Neural cell (in vitro differentiated cells): ENCODE measurements around the gene SIL1. TPM values are rescaled to one million over a fixed set of nuclear protein-coding genes. Genes with fewer than 3 reads are reported as not detected.

ENCODE experiments used
- H2AFZ ChIP-seq: fragments of 200-600, 300-800 bp; sonication (generic), shearing (Covaris generic); 2 replicates; pipeline ENCODE4 v1.6.0; 2014; ENCODE audit warnings: low read depth, mild to moderate bottlenecking, antibody characterized with exemption, low read length, moderate library complexity
- H3F3A ChIP-seq: fragments of 200-600 bp; shearing (Covaris generic); 2 replicates; pipeline ENCODE4 v1.6.1; 2016; ENCODE audit warnings: mild to moderate bottlenecking, moderate library complexity, mixed read lengths, antibody characterized with exemption, low read length; ENCODE audit not compliant: insufficient read depth, poor library complexity, severe bottlenecking
- H3K27ac ChIP-seq: fragments of 200-600, 300-800 bp; sonication (generic), shearing (Covaris generic); 2 replicates; pipeline ENCODE4 v1.5.1; 2014; ENCODE audit warnings: mild to moderate bottlenecking, low read length, moderate library complexity
- H3K27me3 ChIP-seq: fragments of 300-800, 200-600 bp; sonication (generic), shearing (Covaris generic); 2 replicates; pipeline ENCODE4 v1.6.0; 2014; ENCODE audit warnings: mild to moderate bottlenecking, low read depth, low read length, moderate library complexity; ENCODE audit not compliant: insufficient read depth
- H3K36me3 ChIP-seq: fragments of 300-800, 200-600 bp; sonication (generic), shearing (Covaris generic); 2 replicates; pipeline ENCODE4 v1.5.1; 2014; ENCODE audit warnings: mild to moderate bottlenecking, antibody characterized with exemption, low read length, moderate library complexity; ENCODE audit not compliant: insufficient read depth
- H3K4me2 ChIP-seq: fragments of 300-800, 200-600 bp; sonication (generic), shearing (Covaris generic); 2 replicates; pipeline ENCODE4 v1.6.0; 2014; ENCODE audit warnings: mild to moderate bottlenecking, low read length
- H3K4me3 ChIP-seq: fragments of 300-800, 200-600 bp; sonication (generic), shearing (Covaris generic); 2 replicates; pipeline ENCODE4 v1.5.1; 2014; ENCODE audit warnings: mild to moderate bottlenecking, low read length, moderate library complexity
- H3K79me2 ChIP-seq: fragments of 200-600 bp; shearing (Covaris generic); replicated peaks from 2 replicates; pipeline ENCODE4 v1.6.0; 2014; ENCODE audit warnings: mild to moderate bottlenecking, low read length, moderate library complexity; ENCODE audit not compliant: insufficient read depth
- H3K9ac ChIP-seq: fragments of 300-800, 200-600 bp; sonication (generic), shearing (Covaris generic); 2 replicates; pipeline ENCODE4 v1.6.1; 2016; ENCODE audit warnings: mild to moderate bottlenecking, low read length, mixed read lengths
- H3K9me2 ChIP-seq: fragments of 200-600 bp; shearing (Covaris generic); 2 replicates; pipeline ENCODE4 v1.6.1; 2016; ENCODE audit warnings: mild to moderate bottlenecking, low read length, mixed read lengths; ENCODE audit not compliant: insufficient read depth
- H3K9me3 ChIP-seq: fragments of 200-600, 300-800 bp; sonication (generic), shearing (Covaris generic); 2 replicates; pipeline ENCODE4 v1.6.1; 2016; ENCODE audit warnings: mild to moderate bottlenecking, mixed run types, low read length, moderate library complexity, mixed read lengths
- H4K20me1 ChIP-seq: fragments of 200-600 bp; shearing (Covaris generic); 2 replicates; pipeline ENCODE4 v1.6.1; 2016; ENCODE audit warnings: mild to moderate bottlenecking, mixed run types; ENCODE audit not compliant: insufficient read depth
- EP300 ChIP-seq: fragments of 450-650 bp; conservative IDR thresholded peaks from 2 replicates; pipeline ENCODE4 v1.6.1; 2014; ENCODE audit warnings: antibody characterized with exemption, mild to moderate bottlenecking, moderate library complexity; ENCODE audit not compliant: poor library complexity, severe bottlenecking
- EZH2 ChIP-seq: fragments of 200-600, 300-800 bp; shearing (Covaris generic), sonication (generic); IDR thresholded peaks from 2 replicates; pipeline ENCODE4 v1.6.1; 2014; ENCODE audit warnings: antibody characterized with exemption, low read length, borderline replicate concordance, mild to moderate bottlenecking; ENCODE audit not compliant: insufficient read depth, poor library complexity, severe bottlenecking
- MXI1 ChIP-seq: fragments of 450-650 bp; conservative IDR thresholded peaks from 2 replicates; pipeline ENCODE4 v1.6.1; 2014; ENCODE audit warnings: antibody characterized with exemption, mild to moderate bottlenecking; ENCODE audit not compliant: poor library complexity, severe bottlenecking
- POLR2AphosphoS5 ChIP-seq: IDR thresholded peaks from 2 replicates; pipeline ENCODE4 v1.6.1; 2012
- SMC3 ChIP-seq: fragments of 450-650 bp; conservative IDR thresholded peaks from 2 replicates; pipeline ENCODE4 v1.6.1; 2014; ENCODE audit warnings: antibody characterized with exemption, mild to moderate bottlenecking, moderate library complexity; ENCODE audit not compliant: poor library complexity
- polyA plus RNA-seq: library from polyadenylated mRNA; depleted of rRNA; stranded (reverse); fragments of >200 nt; gene quantifications from 2 replicates; pipeline ENCODE4 v1.2.3, GENCODE V29; 2014
- TF ChIP-seq, protein P1 (sequence below): IDR thresholded peaks from 2 replicates; pipeline ENCODE4 v1.6.1; 2012; ENCODE audit warnings: borderline replicate concordance
- TF ChIP-seq, protein P2 (sequence below): fragments of 450-650 bp; IDR thresholded peaks from 2 replicates; pipeline ENCODE4 v1.5.1; 2014; ENCODE audit warnings: antibody characterized with exemption, mild to moderate bottlenecking, moderate library complexity; ENCODE audit not compliant: poor library complexity, severe bottlenecking

Gene SIL1
- polyA plus RNA-seq, 1 donor from 2014 or later = 4.7 TPM

- Histone ChIP-seq H3K9me2 (no peaks in the 10 kb centered on the region), H3K79me2 (no peaks in the 10 kb centered on the region), H3K4me2 (peak overlapping the region; percentile 38), H3K27me3 (no peaks in the 10 kb centered on the region), H3K9me3 (no peaks in the 10 kb centered on the region), H4K20me1 (no peaks in the 10 kb centered on the region), H3F3A (peaks cover 4% of the 10 kb centered on the region), H3K9ac (no peak overlapping the region), H2AFZ (no peak overlapping the region), H3K27ac (peak overlapping the region; percentile 69), H3K36me3 (no peaks in the 10 kb centered on the region), H3K4me3 (peak overlapping the region; percentile 9)
- TF ChIP-seq POLR2AphosphoS5 = peak; percentile 72
- peak; percentile 32 for TF ChIP-seq EP300
- TF ChIP-seq, protein P1, sequence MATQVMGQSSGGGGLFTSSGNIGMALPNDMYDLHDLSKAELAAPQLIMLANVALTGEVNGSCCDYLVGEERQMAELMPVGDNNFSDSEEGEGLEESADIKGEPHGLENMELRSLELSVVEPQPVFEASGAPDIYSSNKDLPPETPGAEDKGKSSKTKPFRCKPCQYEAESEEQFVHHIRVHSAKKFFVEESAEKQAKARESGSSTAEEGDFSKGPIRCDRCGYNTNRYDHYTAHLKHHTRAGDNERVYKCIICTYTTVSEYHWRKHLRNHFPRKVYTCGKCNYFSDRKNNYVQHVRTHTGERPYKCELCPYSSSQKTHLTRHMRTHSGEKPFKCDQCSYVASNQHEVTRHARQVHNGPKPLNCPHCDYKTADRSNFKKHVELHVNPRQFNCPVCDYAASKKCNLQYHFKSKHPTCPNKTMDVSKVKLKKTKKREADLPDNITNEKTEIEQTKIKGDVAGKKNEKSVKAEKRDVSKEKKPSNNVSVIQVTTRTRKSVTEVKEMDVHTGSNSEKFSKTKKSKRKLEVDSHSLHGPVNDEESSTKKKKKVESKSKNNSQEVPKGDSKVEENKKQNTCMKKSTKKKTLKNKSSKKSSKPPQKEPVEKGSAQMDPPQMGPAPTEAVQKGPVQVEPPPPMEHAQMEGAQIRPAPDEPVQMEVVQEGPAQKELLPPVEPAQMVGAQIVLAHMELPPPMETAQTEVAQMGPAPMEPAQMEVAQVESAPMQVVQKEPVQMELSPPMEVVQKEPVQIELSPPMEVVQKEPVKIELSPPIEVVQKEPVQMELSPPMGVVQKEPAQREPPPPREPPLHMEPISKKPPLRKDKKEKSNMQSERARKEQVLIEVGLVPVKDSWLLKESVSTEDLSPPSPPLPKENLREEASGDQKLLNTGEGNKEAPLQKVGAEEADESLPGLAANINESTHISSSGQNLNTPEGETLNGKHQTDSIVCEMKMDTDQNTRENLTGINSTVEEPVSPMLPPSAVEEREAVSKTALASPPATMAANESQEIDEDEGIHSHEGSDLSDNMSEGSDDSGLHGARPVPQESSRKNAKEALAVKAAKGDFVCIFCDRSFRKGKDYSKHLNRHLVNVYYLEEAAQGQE = no peak
Measured at GRCh38 chr5:139027150-139027549, 171.0 kb downstream of the SIL1 start.

- Histone ChIP-seq H3K36me3 (no peaks in the 10 kb centered on the region), H2AFZ (no peak overlapping the region), H3F3A (peaks cover 4% of the 10 kb centered on the region), H3K79me2 (no peaks in the 10 kb centered on the region), H3K4me3 (no peak overlapping the region), H3K9me3 (no peaks in the 10 kb centered on the region), H3K9ac (no peak overlapping the region), H4K20me1 (no peaks in the 10 kb centered on the region), H3K27me3 (no peaks in the 10 kb centered on the region), H3K9me2 (no peaks in the 10 kb centered on the region), H3K4me2 (no peak overlapping the region), H3K27ac (no peak overlapping the region)
- TF ChIP-seq, protein P2, sequence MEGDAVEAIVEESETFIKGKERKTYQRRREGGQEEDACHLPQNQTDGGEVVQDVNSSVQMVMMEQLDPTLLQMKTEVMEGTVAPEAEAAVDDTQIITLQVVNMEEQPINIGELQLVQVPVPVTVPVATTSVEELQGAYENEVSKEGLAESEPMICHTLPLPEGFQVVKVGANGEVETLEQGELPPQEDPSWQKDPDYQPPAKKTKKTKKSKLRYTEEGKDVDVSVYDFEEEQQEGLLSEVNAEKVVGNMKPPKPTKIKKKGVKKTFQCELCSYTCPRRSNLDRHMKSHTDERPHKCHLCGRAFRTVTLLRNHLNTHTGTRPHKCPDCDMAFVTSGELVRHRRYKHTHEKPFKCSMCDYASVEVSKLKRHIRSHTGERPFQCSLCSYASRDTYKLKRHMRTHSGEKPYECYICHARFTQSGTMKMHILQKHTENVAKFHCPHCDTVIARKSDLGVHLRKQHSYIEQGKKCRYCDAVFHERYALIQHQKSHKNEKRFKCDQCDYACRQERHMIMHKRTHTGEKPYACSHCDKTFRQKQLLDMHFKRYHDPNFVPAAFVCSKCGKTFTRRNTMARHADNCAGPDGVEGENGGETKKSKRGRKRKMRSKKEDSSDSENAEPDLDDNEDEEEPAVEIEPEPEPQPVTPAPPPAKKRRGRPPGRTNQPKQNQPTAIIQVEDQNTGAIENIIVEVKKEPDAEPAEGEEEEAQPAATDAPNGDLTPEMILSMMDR = no peak
- TF ChIP-seq, protein P1 = no peak
Measured at GRCh38 chr5:139025651-139026050, 172.5 kb downstream of the SIL1 start.

DNA sequence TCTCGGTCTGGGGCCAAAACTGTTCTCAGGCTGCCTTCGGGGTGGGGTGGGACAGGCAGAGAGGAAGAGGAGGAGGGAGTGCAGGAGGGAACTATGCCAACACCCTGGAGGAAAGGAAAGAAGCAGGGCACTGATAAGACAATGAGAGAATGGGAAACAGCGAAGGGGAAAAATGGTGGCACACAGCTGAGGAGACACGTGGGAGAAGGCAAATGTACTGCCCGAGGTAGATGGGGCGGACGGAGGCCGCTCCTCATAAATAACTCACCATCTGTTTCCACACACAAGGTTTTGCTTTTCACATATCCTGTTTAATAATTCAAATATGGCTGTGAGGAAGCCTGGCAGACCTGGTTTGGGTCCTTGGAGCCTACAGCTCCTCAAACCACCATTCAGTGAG is 174.9 kb downstream of the SIL1 start:
- H3K9ac ChIP-seq = no peak overlapping the region
- no peak overlapping the region for H3K4me2 ChIP-seq
- H2AFZ ChIP-seq = no peak overlapping the region
- no peaks in the 10 kb centered on the region for H4K20me1 ChIP-seq
- H3K79me2 ChIP-seq = no peaks in the 10 kb centered on the region
- H3K27ac ChIP-seq = no peak overlapping the region
- H3K27me3 ChIP-seq = no peaks in the 10 kb centered on the region
- H3K4me3 ChIP-seq = no peak overlapping the region
- no peaks in the 10 kb centered on the region for H3K9me3 ChIP-seq
- H3K36me3 ChIP-seq = no peaks in the 10 kb centered on the region
- peaks cover 4% of the 10 kb centered on the region for H3F3A ChIP-seq
- no peaks in the 10 kb centered on the region for H3K9me2 ChIP-seq
- TF ChIP-seq EZH2 (no peak), MXI1 (no peak), SMC3 (no peak), POLR2AphosphoS5 (no peak)
- TF ChIP-seq, protein P2 = no peak
- TF ChIP-seq, protein P1 = no peak
